Epithelial cell of proximal tubule (primary cell): ENCODE measurements around the gene SAV1. TPM values are rescaled to one million over a fixed set of nuclear protein-coding genes. Genes with fewer than 3 reads are reported as not detected.

Experiments used
- DNase-seq: peaks from one replicate; pipeline ENCODE4 v3.0.0-alpha.2; 2011; ENCODE audit warnings: low read depth
- H3K4me3 ChIP-seq: 2 replicates; pipeline ENCODE4 v1.5.1; 2011; ENCODE audit warnings: low read depth, mild to moderate bottlenecking, low read length
- total RNA-seq: library from RNA; depleted of rRNA; stranded (reverse); fragments of >200 nt; gene quantifications from 2 replicates; pipeline ENCODE4 v1.2.3, GENCODE V29; 2015
- TF ChIP-seq, protein P1 (sequence below): conservative IDR thresholded peaks from 2 replicates; pipeline ENCODE4 v1.5.1; 2012; ENCODE audit warnings: low read depth, mild to moderate bottlenecking, low read length

Gene SAV1
- total RNA-seq, 1 donor from 2014 or later = 32.6 TPM

DNA sequence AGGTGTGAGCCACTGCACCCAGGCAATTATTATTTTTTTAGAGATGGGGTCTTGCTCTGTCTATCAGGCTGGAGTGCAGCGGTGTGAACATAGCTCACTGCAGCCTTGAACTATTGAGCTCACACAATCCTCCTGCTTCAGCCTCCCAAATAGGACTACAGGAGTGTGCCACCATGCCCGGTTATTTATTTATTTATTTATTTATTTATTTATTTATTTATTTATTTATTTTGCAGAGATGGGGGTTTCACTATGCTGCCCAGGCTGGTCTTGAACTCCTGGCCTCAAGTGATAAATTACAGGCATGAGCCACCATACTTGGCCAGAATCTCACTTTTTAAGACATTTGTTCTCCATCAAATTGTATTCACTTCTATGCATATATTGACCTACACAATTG, 51.8 kb downstream of the SAV1 start:
- DNase-seq = no peak
- H3K4me3 ChIP-seq = no peak overlapping the region
- TF ChIP-seq, protein P1, sequence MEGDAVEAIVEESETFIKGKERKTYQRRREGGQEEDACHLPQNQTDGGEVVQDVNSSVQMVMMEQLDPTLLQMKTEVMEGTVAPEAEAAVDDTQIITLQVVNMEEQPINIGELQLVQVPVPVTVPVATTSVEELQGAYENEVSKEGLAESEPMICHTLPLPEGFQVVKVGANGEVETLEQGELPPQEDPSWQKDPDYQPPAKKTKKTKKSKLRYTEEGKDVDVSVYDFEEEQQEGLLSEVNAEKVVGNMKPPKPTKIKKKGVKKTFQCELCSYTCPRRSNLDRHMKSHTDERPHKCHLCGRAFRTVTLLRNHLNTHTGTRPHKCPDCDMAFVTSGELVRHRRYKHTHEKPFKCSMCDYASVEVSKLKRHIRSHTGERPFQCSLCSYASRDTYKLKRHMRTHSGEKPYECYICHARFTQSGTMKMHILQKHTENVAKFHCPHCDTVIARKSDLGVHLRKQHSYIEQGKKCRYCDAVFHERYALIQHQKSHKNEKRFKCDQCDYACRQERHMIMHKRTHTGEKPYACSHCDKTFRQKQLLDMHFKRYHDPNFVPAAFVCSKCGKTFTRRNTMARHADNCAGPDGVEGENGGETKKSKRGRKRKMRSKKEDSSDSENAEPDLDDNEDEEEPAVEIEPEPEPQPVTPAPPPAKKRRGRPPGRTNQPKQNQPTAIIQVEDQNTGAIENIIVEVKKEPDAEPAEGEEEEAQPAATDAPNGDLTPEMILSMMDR = no peak

DNA sequence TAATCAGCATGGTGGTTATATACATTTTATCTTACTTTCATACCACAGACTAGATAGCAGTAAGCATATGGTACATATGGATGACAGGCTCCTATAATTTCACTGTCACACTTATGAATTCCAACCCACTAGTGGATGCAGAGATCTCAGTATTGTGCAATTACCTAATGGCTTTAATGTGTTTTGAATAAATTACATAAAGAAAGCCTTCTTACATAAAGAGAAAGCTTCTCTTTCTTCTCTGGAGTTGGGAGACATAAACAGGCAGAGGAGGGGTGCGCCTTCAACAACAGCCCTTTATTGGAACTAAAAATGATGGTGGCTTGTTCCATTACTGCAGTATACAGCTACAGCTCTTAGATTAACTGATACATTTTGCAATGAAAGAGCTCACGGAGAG, 52.6 kb downstream of the SAV1 start:
- TF ChIP-seq, protein P1 = no peak

DNA sequence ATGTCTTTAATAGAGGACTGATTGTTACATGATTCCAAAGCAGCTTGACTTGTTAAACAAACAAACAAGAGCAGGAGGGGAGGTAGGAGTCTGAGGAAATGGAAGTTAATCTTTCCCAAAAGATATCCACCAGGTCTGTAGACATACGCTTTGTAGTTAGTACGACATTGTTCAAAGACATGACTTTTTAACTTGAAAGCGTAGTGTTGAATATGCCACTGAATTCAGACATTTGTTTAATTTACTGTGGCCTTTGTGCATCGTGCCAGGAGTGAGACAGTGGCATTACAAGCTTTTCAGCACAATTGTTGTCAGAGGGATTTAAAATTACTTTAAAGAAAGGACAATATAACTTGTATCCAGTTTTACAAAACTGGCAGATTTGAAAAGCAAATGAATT, 53.0 kb downstream of the SAV1 start:
- DNase-seq = no peak
- TF ChIP-seq, protein P1 = no peak
- no peak overlapping the region for H3K4me3 ChIP-seq

More for the DNA sequence above, 52.6 kb downstream of the SAV1 start:
- DNase-seq = no peak
- no peak overlapping the region for H3K4me3 ChIP-seq

DNA sequence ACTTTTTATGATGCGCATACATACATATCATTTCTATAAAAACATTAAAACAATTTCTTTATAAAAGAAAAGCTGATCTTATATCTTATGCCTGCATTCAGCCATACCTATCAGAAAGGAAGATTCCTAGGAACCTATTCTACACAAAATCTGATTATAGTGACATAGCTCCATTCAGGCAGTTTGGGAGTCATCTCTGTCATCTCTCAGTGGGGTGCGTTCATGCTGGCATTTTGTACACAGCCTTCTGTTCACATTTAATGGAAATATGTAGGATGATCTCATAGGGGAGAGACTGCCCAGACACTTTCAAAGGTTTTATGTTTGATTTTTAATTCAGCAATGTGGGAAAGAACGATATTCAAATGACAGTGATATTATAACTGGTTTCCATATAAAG, 55.3 kb downstream of the SAV1 start:
- H3K4me3 ChIP-seq = no peak overlapping the region
- TF ChIP-seq, protein P1 = no peak
- no peak for DNase-seq

DNA sequence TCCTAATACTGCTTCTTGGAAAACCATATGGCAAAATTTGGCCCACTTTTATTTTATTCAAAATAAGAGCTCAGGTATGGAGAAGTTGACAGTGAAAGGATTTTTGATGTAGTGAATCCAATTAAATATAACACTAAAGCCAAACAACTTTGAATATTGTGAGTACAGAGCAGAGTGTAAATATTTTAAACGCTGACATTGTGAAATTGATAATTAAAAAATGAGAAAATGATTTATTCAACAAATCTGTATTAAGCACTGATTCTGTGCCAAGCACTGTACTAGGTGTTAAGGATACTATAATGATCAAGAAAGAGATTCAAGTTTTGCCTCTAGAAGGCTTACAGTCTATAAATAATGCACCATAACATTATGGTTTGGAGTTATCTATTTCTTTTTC, 57.6 kb downstream of the SAV1 start:
- H3K4me3 ChIP-seq = no peak overlapping the region
- TF ChIP-seq, protein P1 = no peak
- no peak for DNase-seq

DNA sequence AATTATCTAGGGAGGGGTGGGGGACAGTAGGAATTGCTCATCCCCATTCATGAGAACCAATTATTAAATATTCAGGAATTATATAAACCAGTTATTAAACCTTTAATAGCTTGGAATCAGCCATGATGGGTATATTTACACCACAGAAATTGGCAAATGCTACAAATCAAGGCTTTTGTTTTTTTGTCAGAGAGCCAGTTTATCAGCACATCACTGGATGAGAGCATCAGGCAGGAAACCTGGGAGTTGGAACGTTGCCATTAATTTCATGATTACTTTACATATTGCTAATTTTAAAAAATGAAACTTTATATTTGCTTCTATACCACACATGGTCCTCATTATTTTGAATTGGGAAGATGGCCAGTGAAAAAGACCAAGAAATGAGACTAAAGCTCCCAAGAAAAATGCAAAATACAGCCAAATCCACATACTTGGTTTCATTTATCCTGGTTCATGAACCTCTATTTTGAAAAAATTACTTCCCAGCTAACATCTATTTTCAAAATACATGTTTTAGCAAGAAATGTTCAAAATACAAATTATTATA, 59.7 kb downstream of the SAV1 start:
- TF ChIP-seq, protein P1 = no peak
- H3K4me3 ChIP-seq = no peak overlapping the region
- no peak for DNase-seq

DNA sequence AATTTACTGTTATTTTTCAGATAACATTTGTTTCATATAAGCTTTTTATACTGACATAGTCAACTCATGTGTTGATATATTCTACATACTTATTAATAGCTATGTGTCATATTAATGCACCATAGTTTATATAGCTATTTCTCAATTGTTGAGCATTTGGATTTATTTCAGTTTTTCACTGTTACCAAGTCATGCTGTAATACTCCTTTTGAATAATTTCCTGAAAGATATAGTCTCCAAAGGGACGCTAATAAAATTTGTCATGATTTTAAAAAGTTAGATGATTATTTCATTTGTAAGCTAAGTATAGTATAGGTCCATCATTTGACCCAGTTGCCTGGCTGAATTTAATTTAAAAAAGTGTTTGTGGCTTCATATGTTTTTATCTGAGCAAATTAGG, 60.3 kb downstream of the SAV1 start:
- H3K4me3 ChIP-seq = no peak overlapping the region
- DNase-seq = no peak
- TF ChIP-seq, protein P1 = no peak
